Transverse colon (tissue), 4 donors: ENCODE results near the gene INSC. TPM values are rescaled to one million over a fixed set of nuclear protein-coding genes. Genes with fewer than 3 reads are reported as not detected.

Source experiments
- DNase-seq: peaks from one replicate; pipeline ENCODE4 v3.0.0-alpha.2; 2019
- H3K27ac ChIP-seq, 4 donors: fragments of 200-600 bp; sonication (generic); 2 replicates each; pipeline ENCODE4 v1.5.1; 2016 to 2018; ENCODE audit warnings: inconsistent platforms in 4 of 4
- H3K27me3 ChIP-seq: fragments of 200-600 bp; sonication (generic); 2 replicates; pipeline ENCODE4 v1.5.1; 2017; ENCODE audit warnings: inconsistent platforms
- H3K36me3 ChIP-seq, 4 donors: fragments of 200-600 bp; sonication (generic); 2 replicates each; pipeline ENCODE4 v1.5.1; 2017 to 2019; ENCODE audit warnings: inconsistent platforms in 4 of 4
- H3K4me1 ChIP-seq, 4 donors: fragments of 200-600 bp; sonication (generic); 2 replicates each; pipeline ENCODE4 v1.5.1; 2017 to 2020; ENCODE audit warnings: inconsistent platforms in 4 of 4
- H3K4me3 ChIP-seq, 4 donors: fragments of 200-600 bp; sonication (generic); 1 replicate in 1 of 4; 2 replicates in 3 of 4; pipeline versions ENCODE4 v1.5.1 to v1.6.1; 2017 to 2019; ENCODE audit warnings: inconsistent platforms in 4 of 4
- H3K9me3 ChIP-seq, 2 donors: fragments of 200-600 bp; sonication (generic); 2 replicates each; pipeline ENCODE4 v1.5.1; 2017 to 2019; ENCODE audit warnings: inconsistent platforms in 2 of 2
- CTCF ChIP-seq, 5 experiments: fragments of 200-600 bp in 3 of 5; fragments of 450-650 bp in 2 of 5; sonication (generic) in 3 of 5; IDR thresholded peaks; 1 replicate in 2 of 5; 2 replicates in 3 of 5; pipeline ENCODE4 v1.5.1; 2016 to 2017; ENCODE audit warnings: antibody characterized with exemption in 5 of 5, inconsistent platforms in 3 of 5, mild to moderate bottlenecking in 2 of 5, moderate library complexity in 1 of 5
- EP300 ChIP-seq: sonication (generic); formaldehyde crosslinking; IDR thresholded peaks from one replicate; pipeline ENCODE4 v1.6.1; 2017; ENCODE audit warnings: antibody characterized with exemption, low read depth
- POLR2A ChIP-seq: fragments of 450-650 bp; IDR thresholded peaks from one replicate; pipeline ENCODE4 v1.6.1; 2016; ENCODE audit warnings: antibody characterized with exemption, mild to moderate bottlenecking, moderate library complexity
- POLR2AphosphoS5 ChIP-seq, 3 donors: sonication (generic); formaldehyde crosslinking; IDR thresholded peaks; one replicate each; pipeline ENCODE4 v1.6.1; 2016; ENCODE audit warnings: antibody characterized with exemption in 3 of 3
- WGBS, 2 donors: methylation state at CpG; one replicate each; pipeline ENCODE4 v1.1.5; 2018; ENCODE audit warnings: low coverage in 1 of 2; 5-methylcytosine and 5-hydroxymethylcytosine counted together
- in situ Hi-C, 4 donors: fragments of 200-750 bp; cut with MboI; loops; one replicate each; pipeline versions ENCODE4 v1.15.0 to v1.15.1; 2017; ENCODE audit warnings: low sequenced_read_pairs in 3 of 4, low pct_ligation_motif_present in 1 of 4, low pct_unique_long_range_greater_than_20kb in 1 of 4
- intact Hi-C: fragments of 100-400 bp; cut with DNase I; formaldehyde crosslinking; loops from one replicate; pipeline ENCODE4 v1.15.1; 2023; ENCODE audit warnings: low total_unique reads
- total RNA-seq, 4 donors: library from RNA; depleted of rRNA; stranded (reverse); fragments of >200 nt; gene quantifications; one replicate each; pipeline ENCODE4 v1.1.0, GENCODE V29; 2016

INSC gene
- total RNA-seq, 4 donors from 2014 or later = 0.60 to 1.9 (median 1.3) TPM

GRCh38 chr11:15148169-15148568 is 33.4 kb downstream of the INSC start:
- Histone ChIP-seq H3K27ac (no peak overlapping the region), H3K9me3 (no peaks in the 10 kb centered on the region), H3K36me3 (no peaks in the 10 kb centered on the region), H3K27me3 (no peaks in the 10 kb centered on the region), H3K4me1 (peaks cover 0 to 18% (median 3%) of the 10 kb centered on the region in 4 donors), H3K4me3 (no peak overlapping the region)
- in situ Hi-C loops (no loop called here), intact Hi-C loops (no loop called here)
- no peak for TF ChIP-seq CTCF (IDR thresholded peaks at IDR 0.05)
- no peak for TF ChIP-seq POLR2A
- TF ChIP-seq EP300 = no peak
- no peak for TF ChIP-seq POLR2AphosphoS5 (IDR thresholded peaks at IDR 0.05)
- no peak for DNase-seq
- WGBS, 2 donors = 79% methylated on average over 4 of the region's 4 CpGs; no CpG with 5 or more reads in 1 of the 2 donors

- DNase-seq = no peak
- H3K27me3 ChIP-seq = no peaks in the 10 kb centered on the region
- no peak for TF ChIP-seq POLR2A
- TF ChIP-seq POLR2AphosphoS5 (IDR thresholded peaks at IDR 0.05) = no peak
- no peak for TF ChIP-seq EP300
- TF ChIP-seq CTCF (IDR thresholded peaks at IDR 0.05) = no peak
- in situ Hi-C loops = no loop called here
- 95% methylated on average over 10 of the region's 10 CpGs; no CpG with 5 or more reads in 1 of the 2 donors for WGBS, 2 donors
- H3K4me1 ChIP-seq = peaks cover 0 to 18% (median 3%) of the 10 kb centered on the region in 4 donors
- H3K4me3 ChIP-seq = no peak overlapping the region
- H3K27ac ChIP-seq = no peak overlapping the region
- intact Hi-C loops = no loop called here
- H3K9me3 ChIP-seq = no peaks in the 10 kb centered on the region
- no peaks in the 10 kb centered on the region for H3K36me3 ChIP-seq
Observed at GRCh38 chr11:15149050-15149449, 34.3 kb downstream of the INSC start.

- no peak for TF ChIP-seq EP300
- no peak for TF ChIP-seq POLR2AphosphoS5 (IDR thresholded peaks at IDR 0.05)
- no peak for TF ChIP-seq CTCF (IDR thresholded peaks at IDR 0.05)
- TF ChIP-seq POLR2A = no peak
- H3K27ac ChIP-seq = no peak overlapping the region
- intact Hi-C loops = no loop called here
- no peak for DNase-seq
- no peaks in the 10 kb centered on the region for H3K27me3 ChIP-seq
- H3K4me1 ChIP-seq = peaks cover 0 to 12% (median under 1%) of the 10 kb centered on the region in 4 donors
- H3K4me3 ChIP-seq = no peak overlapping the region
- WGBS, 2 donors = 67% methylated on average over 1 of the region's 1 CpG; no CpG with 5 or more reads in 1 of the 2 donors
- in situ Hi-C loops = no loop called here
- no peaks in the 10 kb centered on the region for H3K36me3 ChIP-seq
- H3K9me3 ChIP-seq = no peaks in the 10 kb centered on the region
Observed at GRCh38 chr11:15150507-15150906, 35.8 kb downstream of the INSC start.

GRCh38 chr11:15153231-15153630 is 38.5 kb downstream of the INSC start:
- Histone ChIP-seq H3K27me3 (no peaks in the 10 kb centered on the region), H3K27ac (no peak overlapping the region), H3K4me1 (peaks cover 0 to 7% (median 4%) of the 10 kb centered on the region in 4 donors), H3K4me3 (no peak overlapping the region), H3K36me3 (no peaks in the 10 kb centered on the region), H3K9me3 (no peaks in the 10 kb centered on the region)
- in situ Hi-C loops (no loop called here), intact Hi-C loops (no loop called here)
- DNase-seq = no peak
- TF ChIP-seq POLR2A (no peak), EP300 (no peak), CTCF (IDR thresholded peaks at IDR 0.05) (no peak), POLR2AphosphoS5 (IDR thresholded peaks at IDR 0.05) (no peak)
